ENCODE results near the gene THSD1. TPM values are rescaled to one million over a fixed set of nuclear protein-coding genes. Genes with fewer than 3 reads are reported as not detected.

The THSD1 gene
- total RNA-seq, 1 experiment from 2014 or later = 0.11 TPM

DNA sequence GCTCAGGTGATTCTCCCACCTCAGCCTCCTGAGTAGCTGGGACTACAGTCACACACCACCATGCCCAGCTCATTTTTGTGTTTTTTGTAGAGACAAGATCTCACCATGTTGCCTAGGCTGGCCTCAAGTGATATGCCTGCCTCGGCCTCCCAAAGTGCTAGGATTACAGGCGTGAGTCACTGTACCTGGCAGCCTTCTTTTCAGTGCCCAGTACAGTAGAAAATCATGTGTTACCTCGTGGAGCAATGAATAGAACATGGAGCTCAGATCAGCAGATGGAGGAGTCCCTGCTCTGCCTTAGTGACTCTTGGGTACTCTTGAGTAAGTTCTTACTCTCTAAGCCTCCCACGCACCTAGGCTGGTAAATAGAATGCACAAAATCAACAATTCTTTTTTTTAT lies 44.7 kb downstream of the THSD1 start:
- Histone ChIP-seq H3K27me3 (replicated peaks; ENCODE audit: control insufficient read depth, insufficient read depth, low read length) (no peaks in the 10 kb centered on the region), H3K4me3 (ENCODE audit: low read depth, low read length) (no peak overlapping the region), H3K9me3 (no peaks in the 10 kb centered on the region), H3K4me1 (no peaks in the 10 kb centered on the region), H3K36me3 (ENCODE audit: control insufficient read depth, insufficient read depth, low read length) (no peaks in the 10 kb centered on the region)
- BruUV-seq (replicated peaks) = no TSS peak
- Mint-ChIP-seq H3K9me3 (ENCODE audit: unreplicated experiment) (no peaks in the 10 kb centered on the region), H3K27ac (ENCODE audit: unreplicated experiment) (no peak overlapping the region), H3K36me3 (ENCODE audit: insufficient read depth, unreplicated experiment) (no peaks in the 10 kb centered on the region), H3K4me1 (ENCODE audit: low read depth, unreplicated experiment) (peaks cover 6% of the 10 kb centered on the region), H3K4me3 (ENCODE audit: unreplicated experiment) (no peak overlapping the region), H3K27me3 (ENCODE audit: insufficient read depth, unreplicated experiment) (peaks cover 8% of the 10 kb centered on the region)
- TF ChIP-seq, protein P1, sequence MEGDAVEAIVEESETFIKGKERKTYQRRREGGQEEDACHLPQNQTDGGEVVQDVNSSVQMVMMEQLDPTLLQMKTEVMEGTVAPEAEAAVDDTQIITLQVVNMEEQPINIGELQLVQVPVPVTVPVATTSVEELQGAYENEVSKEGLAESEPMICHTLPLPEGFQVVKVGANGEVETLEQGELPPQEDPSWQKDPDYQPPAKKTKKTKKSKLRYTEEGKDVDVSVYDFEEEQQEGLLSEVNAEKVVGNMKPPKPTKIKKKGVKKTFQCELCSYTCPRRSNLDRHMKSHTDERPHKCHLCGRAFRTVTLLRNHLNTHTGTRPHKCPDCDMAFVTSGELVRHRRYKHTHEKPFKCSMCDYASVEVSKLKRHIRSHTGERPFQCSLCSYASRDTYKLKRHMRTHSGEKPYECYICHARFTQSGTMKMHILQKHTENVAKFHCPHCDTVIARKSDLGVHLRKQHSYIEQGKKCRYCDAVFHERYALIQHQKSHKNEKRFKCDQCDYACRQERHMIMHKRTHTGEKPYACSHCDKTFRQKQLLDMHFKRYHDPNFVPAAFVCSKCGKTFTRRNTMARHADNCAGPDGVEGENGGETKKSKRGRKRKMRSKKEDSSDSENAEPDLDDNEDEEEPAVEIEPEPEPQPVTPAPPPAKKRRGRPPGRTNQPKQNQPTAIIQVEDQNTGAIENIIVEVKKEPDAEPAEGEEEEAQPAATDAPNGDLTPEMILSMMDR (IDR thresholded peaks at IDR 0.05; ENCODE audit: insufficient read depth in 1 of 2, low read depth in 1 of 2, low read length in 1 of 2, severe bottlenecking in 1 of 2, unreplicated experiment in 1 of 2) = no peak
- no peak for DNase-seq
- ChIA-PET POLR2A (no interaction called here), CTCF (no interaction called here)
- intact Hi-C loops (cut with micrococcal nuclease; ENCODE audit: unreplicated experiment) = no loop called here

DNA sequence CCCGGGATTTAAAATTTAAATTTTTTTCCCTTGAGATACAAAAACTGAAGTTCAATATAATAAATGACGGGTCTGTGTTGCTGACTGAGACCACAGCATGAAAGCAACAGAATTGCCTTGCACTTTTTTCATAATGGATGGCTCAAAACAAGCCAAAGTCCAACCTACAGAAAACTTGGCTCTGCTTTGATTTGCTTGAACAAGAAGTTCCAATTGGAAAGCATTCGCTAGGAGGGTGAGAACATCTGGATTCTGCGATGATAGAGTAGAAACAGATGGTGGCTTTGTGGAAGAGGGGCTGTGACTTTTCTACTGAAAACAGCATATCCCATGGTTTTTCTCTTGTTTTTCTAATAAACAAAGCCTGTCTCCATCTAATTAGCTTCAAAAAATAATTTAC lies 46.4 kb downstream of the THSD1 start:
- no peak overlapping the region for H3K27ac Mint-ChIP-seq (ENCODE audit: unreplicated experiment)
- H3K4me3 Mint-ChIP-seq (ENCODE audit: unreplicated experiment) = no peak overlapping the region
- H3K4me3 ChIP-seq (ENCODE audit: low read depth, low read length) = no peak overlapping the region
- no peaks in the 10 kb centered on the region for H3K4me1 ChIP-seq
- TF ChIP-seq, protein P1 (IDR thresholded peaks at IDR 0.05; ENCODE audit: insufficient read depth in 1 of 2, low read depth in 1 of 2, low read length in 1 of 2, severe bottlenecking in 1 of 2, unreplicated experiment in 1 of 2) = no peak
- no peak for DNase-seq
- H3K36me3 ChIP-seq (ENCODE audit: control insufficient read depth, insufficient read depth, low read length) = no peaks in the 10 kb centered on the region
- intact Hi-C loops (cut with micrococcal nuclease; ENCODE audit: unreplicated experiment) = no loop called here
- H3K27me3 ChIP-seq (replicated peaks; ENCODE audit: control insufficient read depth, insufficient read depth, low read length) = no peaks in the 10 kb centered on the region
- no TSS peak for BruUV-seq (replicated peaks)
- no peaks in the 10 kb centered on the region for H3K36me3 Mint-ChIP-seq (ENCODE audit: insufficient read depth, unreplicated experiment)
- H3K9me3 ChIP-seq = no peaks in the 10 kb centered on the region
- H3K4me1 Mint-ChIP-seq (ENCODE audit: low read depth, unreplicated experiment) = peaks cover 6% of the 10 kb centered on the region
- POLR2A ChIA-PET = no interaction called here
- H3K9me3 Mint-ChIP-seq (ENCODE audit: unreplicated experiment) = no peaks in the 10 kb centered on the region
- CTCF ChIA-PET = interaction anchor here (1.3 kb wide), 1 partner anchor 91 kb away, joined by 4 read pairs; the partner anchor contains the start of gene VPS36
- H3K27me3 Mint-ChIP-seq (ENCODE audit: insufficient read depth, unreplicated experiment) = peaks cover 4% of the 10 kb centered on the region

DNA sequence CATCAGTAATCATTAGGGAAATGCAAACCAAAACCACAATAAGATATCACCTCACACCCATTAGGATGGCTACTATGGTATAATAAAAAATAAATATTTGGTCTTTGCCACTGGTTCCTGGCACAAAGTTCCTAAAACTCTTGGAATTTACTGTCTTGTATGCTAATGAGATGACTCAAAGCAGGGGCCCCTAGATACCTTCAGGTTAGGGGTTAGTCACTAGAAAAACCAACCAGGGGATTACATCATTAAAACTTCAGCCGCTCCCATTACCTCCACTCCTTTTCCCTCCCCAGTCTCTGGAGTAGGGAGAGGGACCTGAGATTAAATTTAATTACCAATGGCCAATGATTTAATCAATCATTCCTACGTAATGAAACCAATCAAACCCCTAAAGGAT lies 49.6 kb downstream of the THSD1 start:
- TF ChIP-seq, protein P1 (IDR thresholded peaks at IDR 0.05; ENCODE audit: insufficient read depth in 1 of 2, low read depth in 1 of 2, low read length in 1 of 2, severe bottlenecking in 1 of 2, unreplicated experiment in 1 of 2) = no peak
- Mint-ChIP-seq H3K27me3 (ENCODE audit: insufficient read depth, unreplicated experiment) (no peaks in the 10 kb centered on the region), H3K36me3 (ENCODE audit: insufficient read depth, unreplicated experiment) (no peaks in the 10 kb centered on the region), H3K27ac (ENCODE audit: unreplicated experiment) (no peak overlapping the region), H3K9me3 (ENCODE audit: unreplicated experiment) (no peaks in the 10 kb centered on the region), H3K4me1 (ENCODE audit: low read depth, unreplicated experiment) (peaks cover 6% of the 10 kb centered on the region), H3K4me3 (ENCODE audit: unreplicated experiment) (no peak overlapping the region)
- Histone ChIP-seq H3K4me3 (ENCODE audit: low read depth, low read length) (no peak overlapping the region), H3K36me3 (ENCODE audit: control insufficient read depth, insufficient read depth, low read length) (no peaks in the 10 kb centered on the region), H3K9me3 (no peaks in the 10 kb centered on the region), H3K27me3 (replicated peaks; ENCODE audit: control insufficient read depth, insufficient read depth, low read length) (no peaks in the 10 kb centered on the region), H3K4me1 (no peaks in the 10 kb centered on the region)
- BruUV-seq (replicated peaks) = no TSS peak
- ChIA-PET CTCF (no interaction called here), POLR2A (no interaction called here)
- intact Hi-C loops (cut with micrococcal nuclease; ENCODE audit: unreplicated experiment) = no loop called here
- no peak for DNase-seq
